Neural cell (in vitro differentiated cells): ENCODE data around the gene B4GALT2. TPM values are rescaled to one million over a fixed set of nuclear protein-coding genes. Genes with fewer than 3 reads are reported as not detected.

Source experiments
- H2AFZ ChIP-seq: fragments of 200-600, 300-800 bp; sonication (generic), shearing (Covaris generic); 2 replicates; pipeline ENCODE4 v1.6.0; 2014; ENCODE audit warnings: low read depth, mild to moderate bottlenecking, antibody characterized with exemption, low read length, moderate library complexity
- H3F3A ChIP-seq: fragments of 200-600 bp; shearing (Covaris generic); 2 replicates; pipeline ENCODE4 v1.6.1; 2016; ENCODE audit warnings: mild to moderate bottlenecking, moderate library complexity, mixed read lengths, antibody characterized with exemption, low read length; ENCODE audit not compliant: insufficient read depth, poor library complexity, severe bottlenecking
- H3K27ac ChIP-seq: fragments of 200-600, 300-800 bp; sonication (generic), shearing (Covaris generic); 2 replicates; pipeline ENCODE4 v1.5.1; 2014; ENCODE audit warnings: mild to moderate bottlenecking, low read length, moderate library complexity
- H3K27me3 ChIP-seq: fragments of 300-800, 200-600 bp; sonication (generic), shearing (Covaris generic); 2 replicates; pipeline ENCODE4 v1.6.0; 2014; ENCODE audit warnings: mild to moderate bottlenecking, low read depth, low read length, moderate library complexity; ENCODE audit not compliant: insufficient read depth
- H3K36me3 ChIP-seq: fragments of 300-800, 200-600 bp; sonication (generic), shearing (Covaris generic); 2 replicates; pipeline ENCODE4 v1.5.1; 2014; ENCODE audit warnings: mild to moderate bottlenecking, antibody characterized with exemption, low read length, moderate library complexity; ENCODE audit not compliant: insufficient read depth
- H3K4me2 ChIP-seq: fragments of 300-800, 200-600 bp; sonication (generic), shearing (Covaris generic); 2 replicates; pipeline ENCODE4 v1.6.0; 2014; ENCODE audit warnings: mild to moderate bottlenecking, low read length
- H3K4me3 ChIP-seq: fragments of 300-800, 200-600 bp; sonication (generic), shearing (Covaris generic); 2 replicates; pipeline ENCODE4 v1.5.1; 2014; ENCODE audit warnings: mild to moderate bottlenecking, low read length, moderate library complexity
- H3K79me2 ChIP-seq: fragments of 200-600 bp; shearing (Covaris generic); replicated peaks from 2 replicates; pipeline ENCODE4 v1.6.0; 2014; ENCODE audit warnings: mild to moderate bottlenecking, low read length, moderate library complexity; ENCODE audit not compliant: insufficient read depth
- H3K9ac ChIP-seq: fragments of 300-800, 200-600 bp; sonication (generic), shearing (Covaris generic); 2 replicates; pipeline ENCODE4 v1.6.1; 2016; ENCODE audit warnings: mild to moderate bottlenecking, low read length, mixed read lengths
- H3K9me2 ChIP-seq: fragments of 200-600 bp; shearing (Covaris generic); 2 replicates; pipeline ENCODE4 v1.6.1; 2016; ENCODE audit warnings: mild to moderate bottlenecking, low read length, mixed read lengths; ENCODE audit not compliant: insufficient read depth
- H3K9me3 ChIP-seq: fragments of 200-600, 300-800 bp; sonication (generic), shearing (Covaris generic); 2 replicates; pipeline ENCODE4 v1.6.1; 2016; ENCODE audit warnings: mild to moderate bottlenecking, mixed run types, low read length, moderate library complexity, mixed read lengths
- H4K20me1 ChIP-seq: fragments of 200-600 bp; shearing (Covaris generic); 2 replicates; pipeline ENCODE4 v1.6.1; 2016; ENCODE audit warnings: mild to moderate bottlenecking, mixed run types; ENCODE audit not compliant: insufficient read depth
- CTCF ChIP-seq: fragments of 450-650 bp; IDR thresholded peaks from 2 replicates; pipeline ENCODE4 v1.5.1; 2014; ENCODE audit warnings: antibody characterized with exemption, mild to moderate bottlenecking, moderate library complexity; ENCODE audit not compliant: poor library complexity, severe bottlenecking
- EP300 ChIP-seq: fragments of 450-650 bp; conservative IDR thresholded peaks from 2 replicates; pipeline ENCODE4 v1.6.1; 2014; ENCODE audit warnings: antibody characterized with exemption, mild to moderate bottlenecking, moderate library complexity; ENCODE audit not compliant: poor library complexity, severe bottlenecking
- EZH2 ChIP-seq: fragments of 200-600, 300-800 bp; shearing (Covaris generic), sonication (generic); IDR thresholded peaks from 2 replicates; pipeline ENCODE4 v1.6.1; 2014; ENCODE audit warnings: antibody characterized with exemption, low read length, borderline replicate concordance, mild to moderate bottlenecking; ENCODE audit not compliant: insufficient read depth, poor library complexity, severe bottlenecking
- MXI1 ChIP-seq: fragments of 450-650 bp; conservative IDR thresholded peaks from 2 replicates; pipeline ENCODE4 v1.6.1; 2014; ENCODE audit warnings: antibody characterized with exemption, mild to moderate bottlenecking; ENCODE audit not compliant: poor library complexity, severe bottlenecking
- POLR2AphosphoS5 ChIP-seq: IDR thresholded peaks from 2 replicates; pipeline ENCODE4 v1.6.1; 2012
- RAD21 ChIP-seq: fragments of 450-650 bp; conservative IDR thresholded peaks from 2 replicates; pipeline ENCODE4 v1.6.1; 2014; ENCODE audit warnings: antibody characterized with exemption, mild to moderate bottlenecking, moderate library complexity
- SMC3 ChIP-seq: fragments of 450-650 bp; conservative IDR thresholded peaks from 2 replicates; pipeline ENCODE4 v1.6.1; 2014; ENCODE audit warnings: antibody characterized with exemption, mild to moderate bottlenecking, moderate library complexity; ENCODE audit not compliant: poor library complexity
- TAF1 ChIP-seq: IDR thresholded peaks from 2 replicates; pipeline ENCODE4 v1.6.1; 2012; ENCODE audit warnings: low read depth
- polyA plus RNA-seq: library from polyadenylated mRNA; depleted of rRNA; stranded (reverse); fragments of >200 nt; gene quantifications from 2 replicates; pipeline ENCODE4 v1.2.3, GENCODE V29; 2014
- TF ChIP-seq, protein P1 (sequence below): IDR thresholded peaks from 2 replicates; pipeline ENCODE4 v1.6.1; 2012; ENCODE audit warnings: borderline replicate concordance

B4GALT2 gene
- polyA plus RNA-seq, 1 donor from 2014 or later: 129 TPM

DNA sequence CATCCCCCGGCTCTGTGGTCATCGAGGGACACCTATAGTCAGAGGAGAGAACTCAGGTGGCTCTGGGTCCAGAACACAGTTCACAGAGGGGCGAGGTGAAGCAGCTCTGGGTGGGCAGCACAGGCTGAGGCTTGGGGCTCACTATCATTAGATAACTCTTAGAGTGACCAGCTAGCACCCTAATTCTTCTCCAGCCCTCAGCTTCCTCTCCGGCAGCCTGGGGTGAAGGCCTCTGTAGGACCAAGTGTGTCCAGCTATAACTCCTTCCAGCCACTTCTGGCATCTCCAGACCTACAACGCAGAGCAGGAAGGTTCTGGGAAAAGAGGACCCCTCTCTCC lies 44.1 kb upstream of the B4GALT2 start:
- no peaks in the 10 kb centered on the region for H4K20me1 ChIP-seq
- no peaks in the 10 kb centered on the region for H3K9me2 ChIP-seq
- no peak overlapping the region for H3K9ac ChIP-seq
- H3K9me3 ChIP-seq: no peaks in the 10 kb centered on the region
- no peak for TF ChIP-seq RAD21
- TF ChIP-seq POLR2AphosphoS5: no peak
- TF ChIP-seq EP300: no peak
- TF ChIP-seq EZH2: no peak
- peak; percentile 9 for TF ChIP-seq SMC3
- no peak for TF ChIP-seq MXI1
- H3K36me3 ChIP-seq: no peaks in the 10 kb centered on the region
- H3K4me2 ChIP-seq: no peak overlapping the region
- H2AFZ ChIP-seq: no peak overlapping the region
- H3K27me3 ChIP-seq: peaks cover 34% of the 10 kb centered on the region
- H3K79me2 ChIP-seq: no peaks in the 10 kb centered on the region
- no peak overlapping the region for H3K27ac ChIP-seq
- no peaks in the 10 kb centered on the region for H3F3A ChIP-seq
- H3K4me3 ChIP-seq: no peak overlapping the region

- Histone ChIP-seq H3K79me2 (no peaks in the 10 kb centered on the region), H3K9me3 (no peaks in the 10 kb centered on the region), H3K36me3 (no peaks in the 10 kb centered on the region), H3K9me2 (no peaks in the 10 kb centered on the region), H4K20me1 (no peaks in the 10 kb centered on the region), H3F3A (no peaks in the 10 kb centered on the region), H3K4me3 (peak overlapping the region; percentile 45), H3K27ac (no peak overlapping the region), H3K27me3 (peaks cover 34% of the 10 kb centered on the region), H3K4me2 (no peak overlapping the region), H3K9ac (no peak overlapping the region), H2AFZ (no peak overlapping the region)
- TF ChIP-seq POLR2AphosphoS5 (no peak), RAD21 (no peak), SMC3 (no peak), CTCF (no peak), EP300 (no peak)
Observed at GRCh38 chr1:43935711-43936427, 43.1 kb upstream of the B4GALT2 start.

- Histone ChIP-seq H3K27me3 (peaks cover 34% of the 10 kb centered on the region), H3K27ac (no peak overlapping the region), H3K9me3 (no peaks in the 10 kb centered on the region), H3K9ac (peak overlapping the region; percentile 41), H3K4me2 (no peak overlapping the region), H2AFZ (no peak overlapping the region), H3K36me3 (no peaks in the 10 kb centered on the region), H3F3A (no peaks in the 10 kb centered on the region), H3K4me3 (peak overlapping the region; percentile 58), H3K79me2 (no peaks in the 10 kb centered on the region), H3K9me2 (no peaks in the 10 kb centered on the region), H4K20me1 (no peaks in the 10 kb centered on the region)
- peak; percentile 7 for TF ChIP-seq RAD21
- no peak for TF ChIP-seq POLR2AphosphoS5
- TF ChIP-seq, protein P1, sequence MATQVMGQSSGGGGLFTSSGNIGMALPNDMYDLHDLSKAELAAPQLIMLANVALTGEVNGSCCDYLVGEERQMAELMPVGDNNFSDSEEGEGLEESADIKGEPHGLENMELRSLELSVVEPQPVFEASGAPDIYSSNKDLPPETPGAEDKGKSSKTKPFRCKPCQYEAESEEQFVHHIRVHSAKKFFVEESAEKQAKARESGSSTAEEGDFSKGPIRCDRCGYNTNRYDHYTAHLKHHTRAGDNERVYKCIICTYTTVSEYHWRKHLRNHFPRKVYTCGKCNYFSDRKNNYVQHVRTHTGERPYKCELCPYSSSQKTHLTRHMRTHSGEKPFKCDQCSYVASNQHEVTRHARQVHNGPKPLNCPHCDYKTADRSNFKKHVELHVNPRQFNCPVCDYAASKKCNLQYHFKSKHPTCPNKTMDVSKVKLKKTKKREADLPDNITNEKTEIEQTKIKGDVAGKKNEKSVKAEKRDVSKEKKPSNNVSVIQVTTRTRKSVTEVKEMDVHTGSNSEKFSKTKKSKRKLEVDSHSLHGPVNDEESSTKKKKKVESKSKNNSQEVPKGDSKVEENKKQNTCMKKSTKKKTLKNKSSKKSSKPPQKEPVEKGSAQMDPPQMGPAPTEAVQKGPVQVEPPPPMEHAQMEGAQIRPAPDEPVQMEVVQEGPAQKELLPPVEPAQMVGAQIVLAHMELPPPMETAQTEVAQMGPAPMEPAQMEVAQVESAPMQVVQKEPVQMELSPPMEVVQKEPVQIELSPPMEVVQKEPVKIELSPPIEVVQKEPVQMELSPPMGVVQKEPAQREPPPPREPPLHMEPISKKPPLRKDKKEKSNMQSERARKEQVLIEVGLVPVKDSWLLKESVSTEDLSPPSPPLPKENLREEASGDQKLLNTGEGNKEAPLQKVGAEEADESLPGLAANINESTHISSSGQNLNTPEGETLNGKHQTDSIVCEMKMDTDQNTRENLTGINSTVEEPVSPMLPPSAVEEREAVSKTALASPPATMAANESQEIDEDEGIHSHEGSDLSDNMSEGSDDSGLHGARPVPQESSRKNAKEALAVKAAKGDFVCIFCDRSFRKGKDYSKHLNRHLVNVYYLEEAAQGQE: no peak
- TF ChIP-seq EP300: no peak
- peak; percentile 45 for TF ChIP-seq CTCF
- TF ChIP-seq MXI1: no peak
- no peak for TF ChIP-seq SMC3
- TF ChIP-seq TAF1: no peak
- TF ChIP-seq EZH2: no peak
Observed at GRCh38 chr1:43936431-43937151, 42.4 kb upstream of the B4GALT2 start.
